K562 (cell line): ENCODE data around the gene AGRP. TPM values are rescaled to one million over a fixed set of nuclear protein-coding genes. Genes with fewer than 3 reads are reported as not detected.

Experiments
- BRD9 ChIP-seq: fragments of 450-650 bp; IDR thresholded peaks from 2 replicates; pipeline ENCODE4 v1.6.1; 2018; ENCODE audit warnings: low read depth; ENCODE audit not compliant: partially characterized antibody
- CBFB ChIP-seq: sonication (generic); formaldehyde crosslinking; IDR thresholded peaks from 2 replicates; pipeline ENCODE4 v1.4.0; 2020; ENCODE audit warnings: mild to moderate bottlenecking, missing genetic modification reagents
- ETV1 ChIP-seq: fragments of 450-650 bp; conservative IDR thresholded peaks from 2 replicates; pipeline ENCODE4 v1.6.1; 2016; ENCODE audit warnings: missing genetic modification characterization, control low read depth, low read depth, missing compliant biosample characterization
- FIP1L1 ChIP-seq: fragments of 200-400 bp; formaldehyde crosslinking; IDR thresholded peaks from 2 replicates; pipeline ENCODE4 v1.6.1; 2018; ENCODE audit warnings: mild to moderate bottlenecking, low read depth, low read length; ENCODE audit not compliant: poor library complexity, severe bottlenecking
- HDAC2 ChIP-seq: fragments of 450-650 bp; IDR thresholded peaks from 2 replicates; pipeline ENCODE4 v1.6.1; 2016; ENCODE audit warnings: mild to moderate bottlenecking
- HDAC8 ChIP-seq: fragments of 450-650 bp; IDR thresholded peaks from 2 replicates; pipeline ENCODE4 v1.6.1; 2016; ENCODE audit warnings: mild to moderate bottlenecking, missing genetic modification characterization, moderate library complexity, missing compliant biosample characterization
- JUN ChIP-seq, 2 experiments: sonication (generic) in 1 of 2; formaldehyde crosslinking in 1 of 2; IDR thresholded peaks; 2 replicates each; pipeline versions ENCODE4 v1.6.1 to v1.8.0; 2012 to 2022; ENCODE audit warnings: borderline replicate concordance in 2 of 2, mild to moderate bottlenecking in 2 of 2, improper control_type of control experiment in 1 of 2, low read depth in 1 of 2, low read length in 1 of 2, missing genetic modification reagents in 1 of 2
- L3MBTL2 ChIP-seq: fragments of 450-650 bp; IDR thresholded peaks from 2 replicates; pipeline ENCODE4 v1.6.1; 2016; ENCODE audit warnings: mild to moderate bottlenecking, moderate library complexity
- MCM2 ChIP-seq: fragments of 450-650 bp; IDR thresholded peaks from 2 replicates; pipeline ENCODE4 v1.6.1; 2017; ENCODE audit warnings: low read depth, mild to moderate bottlenecking
- MCM3 ChIP-seq: fragments of 450-650 bp; IDR thresholded peaks from 2 replicates; pipeline ENCODE4 v1.6.1; 2016
- MIER1 ChIP-seq: fragments of 450-650 bp; IDR thresholded peaks from 2 replicates; pipeline ENCODE4 v1.6.1; 2016; ENCODE audit warnings: antibody characterized with exemption, mild to moderate bottlenecking, low read depth
- NR1H2 ChIP-seq: sonication (generic); formaldehyde crosslinking; IDR thresholded peaks from 2 replicates; pipeline ENCODE4 v1.4.0; 2020; ENCODE audit warnings: mild to moderate bottlenecking, missing genetic modification reagents
- PML ChIP-seq: IDR thresholded peaks from 2 replicates; pipeline ENCODE4 v1.6.1; 2012; ENCODE audit warnings: low read length, inconsistent platforms
- RB1 ChIP-seq: fragments of 450-650 bp; IDR thresholded peaks from 2 replicates; pipeline ENCODE4 v1.6.1; 2017; ENCODE audit warnings: low read depth, mild to moderate bottlenecking
- SLC30A9 ChIP-seq: fragments of 250-450 bp; sonication (Bioruptor Pico); IDR thresholded peaks from 2 replicates; pipeline ENCODE4 v1.8.0; 2022; ENCODE audit warnings: mild to moderate bottlenecking, moderate library complexity
- SMARCC2 ChIP-seq: fragments of 450-650 bp; IDR thresholded peaks from 2 replicates; pipeline ENCODE4 v1.6.1; 2017; ENCODE audit warnings: antibody characterized with exemption, moderate library complexity, mild to moderate bottlenecking, low read depth
- SRSF7 ChIP-seq: fragments of 200-400 bp; formaldehyde crosslinking; optimal IDR thresholded peaks from 2 replicates; pipeline ENCODE3; 2017; ENCODE audit warnings: mild to moderate bottlenecking, low read depth, low read length
- STAT5B ChIP-seq: fragments of 250-450 bp; sonication (Bioruptor Pico); IDR thresholded peaks from 2 replicates; pipeline ENCODE4 v1.8.0; 2021; ENCODE audit warnings: mild to moderate bottlenecking, inconsistent platforms
- TAL1 ChIP-seq: fragments of 450-650 bp; IDR thresholded peaks from 2 replicates; pipeline ENCODE4 v1.6.1; 2016; ENCODE audit warnings: mild to moderate bottlenecking
- UBTF ChIP-seq, 2 experiments: IDR thresholded peaks; 2 replicates each; pipeline ENCODE4 v1.6.1; 2012; ENCODE audit warnings: improper control_type of control experiment in 2 of 2, low read depth in 2 of 2, low read length in 2 of 2, borderline replicate concordance in 1 of 2
- ZBTB5 ChIP-seq: fragments of 450-650 bp; IDR thresholded peaks from 2 replicates; pipeline ENCODE4 v1.6.1; 2017; ENCODE audit warnings: antibody characterized with exemption
- ZFP30 ChIP-seq: fragments of 250-450 bp; sonication (Bioruptor Pico); IDR thresholded peaks from 2 replicates; pipeline ENCODE4 v1.8.0; 2022; ENCODE audit warnings: moderate library complexity, mild to moderate bottlenecking, inconsistent platforms, borderline replicate concordance
- ZNF707 ChIP-seq: fragments of 250-450 bp; sonication (Bioruptor Pico); conservative IDR thresholded peaks from 2 replicates; pipeline ENCODE4 v1.8.0; 2022; ENCODE audit warnings: inconsistent platforms, mild to moderate bottlenecking, moderate library complexity
- polyA plus RNA-seq, 8 experiments: library from polyadenylated mRNA; depleted of rRNA in 4 of 8; stranded (reverse) in 5 of 8; unstranded in 3 of 8; fragments of >200 nt; fragmentation: Nextera tagmentation in 2 of 8; fragmentation: Illumina TruSeq in 1 of 8; extraction: Ambion mirVana in 2 of 8; extraction: Trizol in 1 of 8; gene quantifications; 2 replicates each; pipeline versions ENCODE4 v1.2.1 to v1.2.3, GENCODE V29; 2011 to 2014; ENCODE audit warnings: inconsistent platforms in 1 of 8, missing spikeins in 1 of 8
- total RNA-seq, 7 experiments: library from RNA; depleted of rRNA in 6 of 7; stranded (reverse); fragments of >200 nt in 6 of 7; fragmentation: Illumina TruSeq in 2 of 7; extraction: Trizol in 2 of 7; gene quantifications; 2 replicates each; pipeline versions ENCODE4 v1.2.1 to v1.2.3, GENCODE V29; 2011 to 2021; ENCODE audit warnings: low replicate concordance in 1 of 7
- TF ChIP-seq, protein P1 (sequence below), 2 experiments: fragments of 200-800 bp in 1 of 2; sonication (Bioruptor generic) in 1 of 2; sonication (generic) in 1 of 2; formaldehyde crosslinking in 1 of 2; IDR thresholded peaks in 1 of 2; conservative IDR thresholded peaks in 1 of 2; 2 replicates each; pipeline versions ENCODE4 v1.5.0 to v1.6.1; 2016 to 2020; ENCODE audit warnings: missing compliant biosample characterization in 1 of 2, missing genetic modification characterization in 1 of 2, missing genetic modification reagents in 1 of 2

The AGRP gene
- total and polyA plus RNA-seq, 9 of the 15 experiments (the other 6 are each of a cell fraction or from before 2014, with no cell fraction given), result not detected

DNA sequence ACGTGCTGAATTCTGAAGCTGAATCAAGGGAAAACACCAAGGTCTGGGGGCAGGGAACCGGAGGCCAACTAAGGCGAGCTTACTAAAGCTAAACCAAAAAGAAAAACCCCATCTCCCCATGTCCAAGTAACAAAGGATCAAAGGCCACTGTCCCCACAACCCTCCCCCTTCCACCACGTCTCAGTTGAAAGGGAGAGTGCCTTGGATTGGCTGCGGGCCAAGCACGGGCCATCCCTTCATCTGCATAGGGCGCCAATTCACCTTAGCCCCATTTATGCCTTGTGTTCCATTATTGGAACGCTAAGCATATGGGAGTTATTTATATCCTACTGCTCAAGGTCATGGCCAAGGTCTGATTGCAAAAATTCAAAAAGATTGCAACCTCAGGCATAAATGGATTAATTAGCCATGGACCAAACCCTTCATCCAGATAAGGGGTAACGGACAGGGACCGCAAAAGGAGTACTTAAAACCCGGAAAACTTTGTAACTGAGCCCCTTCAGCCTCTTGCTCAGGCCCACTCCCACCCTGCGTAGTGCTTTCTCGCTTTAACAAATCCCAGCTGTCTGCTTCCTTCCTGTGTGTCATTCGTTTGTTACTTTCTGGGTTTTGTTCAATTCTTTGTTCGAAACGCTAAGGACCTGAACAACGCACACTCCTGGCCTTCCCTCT, 1.6 kb downstream of the AGRP start (continued):
- no peak for TF ChIP-seq SMARCC2
- no peak for TF ChIP-seq MCM3
- no peak for TF ChIP-seq HDAC8
- TF ChIP-seq ZNF707 (CRISPR knock-in tag), result no peak
- TF ChIP-seq, protein P1, sequence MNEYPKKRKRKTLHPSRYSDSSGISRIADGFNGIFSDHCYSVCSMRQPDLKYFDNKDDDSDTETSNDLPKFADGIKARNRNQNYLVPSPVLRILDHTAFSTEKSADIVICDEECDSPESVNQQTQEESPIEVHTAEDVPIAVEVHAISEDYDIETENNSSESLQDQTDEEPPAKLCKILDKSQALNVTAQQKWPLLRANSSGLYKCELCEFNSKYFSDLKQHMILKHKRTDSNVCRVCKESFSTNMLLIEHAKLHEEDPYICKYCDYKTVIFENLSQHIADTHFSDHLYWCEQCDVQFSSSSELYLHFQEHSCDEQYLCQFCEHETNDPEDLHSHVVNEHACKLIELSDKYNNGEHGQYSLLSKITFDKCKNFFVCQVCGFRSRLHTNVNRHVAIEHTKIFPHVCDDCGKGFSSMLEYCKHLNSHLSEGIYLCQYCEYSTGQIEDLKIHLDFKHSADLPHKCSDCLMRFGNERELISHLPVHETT (CRISPR knock-in tag; conservative IDR thresholded peaks at IDR 0.05 in 1 of 2, IDR thresholded peaks at IDR 0.05 in 1 of 2), result no peak
- peak; percentile 85 for TF ChIP-seq BRD9
- TF ChIP-seq PML, result no peak; the same call in 1 of the 2 replicates
- no peak for TF ChIP-seq MCM2
- no peak for TF ChIP-seq MIER1
- TF ChIP-seq UBTF (IDR thresholded peaks at IDR 0.05; ENCODE audit: borderline replicate concordance in 1 of 2, low read depth in 2 of 2, low read length in 2 of 2), result no peak
- no peak for TF ChIP-seq ZFP30
- no peak for TF ChIP-seq CBFB (CRISPR knock-in tag)
- peak; percentile 50; the same call in 1 of the 2 replicates for TF ChIP-seq HDAC2
- TF ChIP-seq ETV1 (tag), result no peak
- TF ChIP-seq TAL1, result 0 out of 2 replicates have a peak, but pooled peaks have one; percentile 2
- no peak for TF ChIP-seq JUN (IDR thresholded peaks at IDR 0.05; ENCODE audit: borderline replicate concordance, low read depth, low read length)
- no peak; the same call in 1 of the 2 replicates for TF ChIP-seq JUN (CRISPR knock-in tag; IDR thresholded peaks at IDR 0.05; ENCODE audit: borderline replicate concordance)
- no peak for TF ChIP-seq FIP1L1
- TF ChIP-seq NR1H2 (CRISPR knock-in tag), result no peak
- TF ChIP-seq SLC30A9 (CRISPR knock-in tag), result no peak
- no peak for TF ChIP-seq SRSF7
- no peak for TF ChIP-seq L3MBTL2
- no peak for TF ChIP-seq ZBTB5
- no peak for TF ChIP-seq STAT5B (CRISPR knock-in tag)
- peak; percentile 4; the same call in 1 of the 2 replicates for TF ChIP-seq RB1
